Suprapubic skin (tissue), 4 donors: Measurements from ENCODE around the gene TCF7. TPM values are rescaled to one million over a fixed set of nuclear protein-coding genes. Genes with fewer than 3 reads are reported as not detected.
A peak's percentile ranks its signal among the peaks of the same experiment; 100 is the strongest.

Source experiments
- DNase-seq, 2 donors: peaks; one replicate each; pipeline ENCODE4 v3.0.0-alpha.2; 2019; ENCODE audit warnings: low spot score in 2 of 2
- H3K27ac ChIP-seq: fragments of 200-600 bp; sonication (generic); one replicate; pipeline ENCODE4 v1.5.1; 2019
- H3K27me3 ChIP-seq: fragments of 200-600 bp; sonication (generic); one replicate; pipeline ENCODE4 v1.5.1; 2019
- H3K36me3 ChIP-seq: fragments of 200-600 bp; sonication (generic); one replicate; pipeline ENCODE4 v1.5.1; 2019
- H3K4me1 ChIP-seq: fragments of 200-600 bp; sonication (generic); one replicate; pipeline ENCODE4 v1.5.1; 2019
- H3K4me3 ChIP-seq: fragments of 200-600 bp; sonication (generic); one replicate; pipeline ENCODE4 v1.5.1; 2019; ENCODE audit warnings: mild to moderate bottlenecking
- H3K9me3 ChIP-seq: fragments of 200-600 bp; sonication (generic); one replicate; pipeline ENCODE4 v1.5.1; 2019
- EP300 ChIP-seq: sonication (generic); formaldehyde crosslinking; IDR thresholded peaks from one replicate; pipeline ENCODE4 v1.6.1; 2017; ENCODE audit warnings: antibody characterized with exemption
- POLR2A ChIP-seq, 2 donors: fragments of 450-650 bp; IDR thresholded peaks; one replicate each; pipeline ENCODE4 v1.6.1; 2017; ENCODE audit warnings: antibody characterized with exemption in 2 of 2, mild to moderate bottlenecking in 2 of 2, moderate library complexity in 2 of 2
- POLR2AphosphoS5 ChIP-seq, 3 donors: sonication (generic); formaldehyde crosslinking; IDR thresholded peaks; one replicate each; pipeline ENCODE4 v1.6.1; 2017; ENCODE audit warnings: antibody characterized with exemption in 3 of 3
- WGBS: methylation state at CpG from one replicate; pipeline ENCODE4 v1.1.5; 2018; 5-methylcytosine and 5-hydroxymethylcytosine counted together
- total RNA-seq, 4 donors: library from RNA; depleted of rRNA; stranded (reverse); fragments of >200 nt; gene quantifications; one replicate each; pipeline ENCODE4 v1.1.0, GENCODE V29; 2016
- TF ChIP-seq, protein P1 (sequence below), 2 donors: fragments of 200-600 bp in 1 of 2; fragments of 450-650 bp in 1 of 2; sonication (generic) in 1 of 2; IDR thresholded peaks; one replicate each; pipeline ENCODE4 v1.5.1; 2016 to 2019; ENCODE audit warnings: antibody characterized with exemption in 2 of 2, mild to moderate bottlenecking in 1 of 2, moderate library complexity in 1 of 2

Gene TCF7
- total RNA-seq, 4 donors from 2014 or later, result 2.9 to 7.2 (median 4.9) TPM

DNA sequence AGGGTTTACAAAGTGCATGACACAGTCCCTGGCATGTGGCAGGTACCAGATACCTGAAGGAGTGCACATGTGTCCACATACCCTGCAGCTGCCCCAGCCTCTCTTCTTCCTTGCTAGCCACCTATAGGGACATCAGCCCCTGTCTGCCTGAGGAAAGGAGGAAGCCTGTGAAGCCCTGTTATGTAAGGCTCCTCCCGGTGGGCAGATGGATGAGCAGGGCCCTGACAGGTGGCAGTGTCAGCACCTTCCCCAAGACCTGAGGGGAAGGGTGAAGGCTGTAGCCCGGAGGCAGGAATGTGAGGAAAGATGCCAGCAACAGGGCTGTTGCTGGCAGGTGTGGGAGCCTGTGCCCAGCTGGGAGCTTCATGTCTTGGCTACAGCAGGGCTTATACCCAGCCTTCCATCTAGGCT lies 21.7 kb downstream of the TCF7 start:
- no peaks in the 10 kb centered on the region for H3K27me3 ChIP-seq
- H3K36me3 ChIP-seq, result peaks cover 49% of the 10 kb centered on the region
- no peak overlapping the region for H3K4me3 ChIP-seq
- H3K9me3 ChIP-seq, result no peaks in the 10 kb centered on the region
- DNase-seq, result peak; percentile 39 to 44
- no peak for TF ChIP-seq POLR2AphosphoS5 (IDR thresholded peaks at IDR 0.05)
- no peak for TF ChIP-seq POLR2A (IDR thresholded peaks at IDR 0.05)
- TF ChIP-seq EP300, result no peak
- TF ChIP-seq, protein P1, sequence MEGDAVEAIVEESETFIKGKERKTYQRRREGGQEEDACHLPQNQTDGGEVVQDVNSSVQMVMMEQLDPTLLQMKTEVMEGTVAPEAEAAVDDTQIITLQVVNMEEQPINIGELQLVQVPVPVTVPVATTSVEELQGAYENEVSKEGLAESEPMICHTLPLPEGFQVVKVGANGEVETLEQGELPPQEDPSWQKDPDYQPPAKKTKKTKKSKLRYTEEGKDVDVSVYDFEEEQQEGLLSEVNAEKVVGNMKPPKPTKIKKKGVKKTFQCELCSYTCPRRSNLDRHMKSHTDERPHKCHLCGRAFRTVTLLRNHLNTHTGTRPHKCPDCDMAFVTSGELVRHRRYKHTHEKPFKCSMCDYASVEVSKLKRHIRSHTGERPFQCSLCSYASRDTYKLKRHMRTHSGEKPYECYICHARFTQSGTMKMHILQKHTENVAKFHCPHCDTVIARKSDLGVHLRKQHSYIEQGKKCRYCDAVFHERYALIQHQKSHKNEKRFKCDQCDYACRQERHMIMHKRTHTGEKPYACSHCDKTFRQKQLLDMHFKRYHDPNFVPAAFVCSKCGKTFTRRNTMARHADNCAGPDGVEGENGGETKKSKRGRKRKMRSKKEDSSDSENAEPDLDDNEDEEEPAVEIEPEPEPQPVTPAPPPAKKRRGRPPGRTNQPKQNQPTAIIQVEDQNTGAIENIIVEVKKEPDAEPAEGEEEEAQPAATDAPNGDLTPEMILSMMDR (IDR thresholded peaks at IDR 0.05), result no peak
- peaks cover 26% of the 10 kb centered on the region for H3K4me1 ChIP-seq
- 42% methylated on average over 2 of the region's 2 CpGs for WGBS
- no peak overlapping the region for H3K27ac ChIP-seq

DNA sequence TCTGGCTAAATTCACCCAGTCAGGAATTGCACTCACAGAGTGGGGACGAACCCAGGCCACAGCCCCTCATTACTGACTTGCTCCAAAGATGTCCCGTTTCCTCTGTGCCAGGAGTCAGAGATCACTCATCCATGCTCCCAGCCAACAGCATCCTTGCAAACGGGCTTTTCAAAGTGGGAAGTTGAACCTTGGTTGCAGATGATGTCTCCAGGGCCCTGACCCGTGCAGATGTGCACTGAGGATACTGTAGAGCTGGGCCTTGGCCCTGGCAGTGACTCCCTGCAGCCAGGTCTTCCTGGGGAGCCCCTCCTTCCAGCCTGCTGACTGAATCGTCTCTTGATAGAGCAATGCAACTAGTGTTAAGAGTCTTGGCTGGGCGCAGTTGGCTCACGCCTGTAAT lies 22.3 kb downstream of the TCF7 start:
- DNase-seq, result peak; percentile 37 to 41
- H3K9me3 ChIP-seq, result no peaks in the 10 kb centered on the region
- H3K4me3 ChIP-seq, result no peak overlapping the region
- no peak overlapping the region for H3K27ac ChIP-seq
- TF ChIP-seq POLR2AphosphoS5 (IDR thresholded peaks at IDR 0.05) (no peak), POLR2A (IDR thresholded peaks at IDR 0.05) (no peak), EP300 (no peak)
- TF ChIP-seq, protein P1 (IDR thresholded peaks at IDR 0.05), result no peak
- peaks cover 48% of the 10 kb centered on the region for H3K36me3 ChIP-seq
- H3K4me1 ChIP-seq, result peaks cover 30% of the 10 kb centered on the region
- H3K27me3 ChIP-seq, result no peaks in the 10 kb centered on the region
- WGBS, result 86% methylated on average over 3 of the region's 7 CpGs

DNA sequence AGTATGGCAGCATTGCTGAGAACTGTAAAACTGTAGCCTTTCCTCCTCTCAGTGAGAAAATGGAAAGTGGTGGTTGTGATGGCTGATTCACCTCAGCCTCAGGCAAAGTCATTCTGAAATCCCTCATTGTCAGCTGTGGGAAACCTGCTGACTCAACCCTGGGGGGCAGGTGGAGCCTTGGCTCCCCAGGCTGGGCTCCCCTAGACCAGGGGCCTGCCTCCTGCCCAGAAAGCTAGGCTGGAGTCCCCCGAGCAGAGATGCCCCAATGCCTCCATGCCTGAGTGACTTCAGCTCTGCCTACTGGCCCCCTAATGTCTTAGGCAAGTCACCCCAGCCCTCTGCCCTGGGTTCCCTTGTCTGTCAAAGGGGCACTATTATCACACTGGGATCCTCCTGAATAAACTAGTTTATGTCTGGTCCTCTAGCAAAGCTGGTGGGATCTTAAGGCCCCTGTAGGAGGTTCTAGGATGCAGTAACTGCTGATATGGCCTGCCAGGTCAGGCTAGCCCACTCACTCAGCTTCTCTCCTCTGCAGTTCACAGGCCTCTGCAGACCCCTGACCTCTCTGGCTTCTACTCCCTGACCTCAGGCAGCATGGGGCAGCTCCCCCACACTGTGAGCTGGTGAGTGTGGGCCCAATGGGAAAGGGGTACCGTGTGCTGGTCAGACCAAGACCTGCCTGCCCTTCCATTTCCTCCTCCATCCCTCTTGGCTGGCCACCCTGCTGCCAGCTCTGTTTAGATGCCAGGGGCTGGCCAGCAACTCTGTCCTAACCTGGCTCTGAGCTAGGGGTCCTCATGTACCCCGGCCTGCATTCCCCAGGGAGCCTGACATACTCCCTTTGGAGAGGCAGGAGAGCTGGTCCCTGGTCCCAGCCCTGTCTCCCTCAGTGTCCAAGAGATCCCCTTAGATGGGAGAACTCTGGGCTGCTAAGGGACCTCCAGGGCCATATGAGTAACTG lies 24.2 kb downstream of the TCF7 start:
- TF ChIP-seq, protein P1 (IDR thresholded peaks at IDR 0.05), result no peak
- TF ChIP-seq POLR2AphosphoS5 (IDR thresholded peaks at IDR 0.05) (no peak), EP300 (no peak), POLR2A (IDR thresholded peaks at IDR 0.05) (no peak)
- no peak overlapping the region for H3K27ac ChIP-seq
- 93% methylated on average over 2 of the region's 3 CpGs for WGBS
- no peaks in the 10 kb centered on the region for H3K27me3 ChIP-seq
- no peak overlapping the region for H3K4me3 ChIP-seq
- H3K9me3 ChIP-seq, result no peaks in the 10 kb centered on the region
- H3K4me1 ChIP-seq, result peaks cover 30% of the 10 kb centered on the region
- DNase-seq, result peak; percentile 41 to 68
- H3K36me3 ChIP-seq, result peaks cover 64% of the 10 kb centered on the region

DNA sequence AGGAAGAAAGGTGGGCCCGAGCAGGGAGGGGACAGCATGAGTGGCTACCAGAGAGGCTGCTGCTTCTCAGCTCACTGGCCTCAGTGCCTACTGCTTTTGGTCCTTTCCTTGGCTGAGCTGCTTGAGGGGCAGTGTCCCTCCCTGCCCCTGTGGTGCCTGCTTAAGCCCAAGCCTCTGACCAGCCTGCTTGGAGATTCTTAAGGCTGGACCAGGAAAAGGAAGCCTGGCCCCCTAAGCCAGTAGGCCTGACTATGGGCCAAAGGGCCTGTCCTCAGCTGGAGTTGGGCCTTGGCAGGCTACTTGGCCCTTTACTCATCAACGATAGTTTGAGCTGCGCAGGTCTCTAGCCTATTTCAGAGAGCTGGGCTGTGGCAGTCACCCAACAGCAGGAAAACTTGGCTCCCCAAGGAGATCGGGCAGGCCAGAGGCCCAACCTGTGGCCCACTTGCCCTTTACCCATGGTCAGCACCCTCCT lies 24.9 kb downstream of the TCF7 start:
- DNase-seq, result peak in 1 of 2 donors; percentile 61
- Histone ChIP-seq H3K4me3 (no peak overlapping the region), H3K9me3 (no peaks in the 10 kb centered on the region), H3K27me3 (no peaks in the 10 kb centered on the region), H3K36me3 (peaks cover 64% of the 10 kb centered on the region), H3K27ac (no peak overlapping the region), H3K4me1 (peaks cover 36% of the 10 kb centered on the region)
- TF ChIP-seq EP300 (no peak), POLR2AphosphoS5 (IDR thresholded peaks at IDR 0.05) (no peak), POLR2A (IDR thresholded peaks at IDR 0.05) (no peak)
- TF ChIP-seq, protein P1 (IDR thresholded peaks at IDR 0.05), result no peak
- WGBS, result 77% methylated on average over 3 of the region's 4 CpGs

DNA sequence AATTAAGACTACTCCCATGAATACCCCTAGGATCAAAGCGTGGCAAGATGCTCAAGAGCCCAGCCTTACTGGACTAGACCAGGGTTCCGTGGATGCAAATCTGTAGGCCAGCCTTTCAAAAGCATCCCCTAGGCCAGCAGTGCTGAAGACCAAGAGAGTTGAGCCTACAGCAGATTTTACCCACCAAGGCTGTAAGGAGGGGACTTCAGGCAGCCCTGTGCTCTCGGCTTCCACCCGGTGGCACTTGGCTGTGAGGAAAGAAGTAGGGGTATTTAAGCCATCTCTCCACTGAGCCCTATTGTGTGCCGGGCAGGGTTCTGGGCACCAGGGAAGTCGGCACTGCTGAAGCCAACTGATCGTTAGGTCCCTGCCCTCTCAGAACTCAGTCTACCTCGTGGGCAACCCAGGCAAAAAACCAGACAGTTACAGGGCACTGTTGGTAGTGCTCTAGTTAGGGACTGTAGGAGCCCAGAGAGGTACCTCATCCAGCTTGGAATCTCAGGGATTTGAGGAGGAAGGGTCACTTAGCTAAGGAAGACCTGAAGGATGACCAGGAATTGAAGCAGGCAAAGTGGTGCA lies 25.5 kb downstream of the TCF7 start:
- peaks cover 65% of the 10 kb centered on the region for H3K36me3 ChIP-seq
- H3K4me1 ChIP-seq, result peaks cover 41% of the 10 kb centered on the region
- H3K27ac ChIP-seq, result no peak overlapping the region
- H3K4me3 ChIP-seq, result no peak overlapping the region
- no peak for TF ChIP-seq POLR2AphosphoS5 (IDR thresholded peaks at IDR 0.05)
- TF ChIP-seq, protein P1 (IDR thresholded peaks at IDR 0.05), result no peak
- TF ChIP-seq POLR2A (IDR thresholded peaks at IDR 0.05), result no peak
- TF ChIP-seq EP300, result no peak
- no peaks in the 10 kb centered on the region for H3K9me3 ChIP-seq
- no peaks in the 10 kb centered on the region for H3K27me3 ChIP-seq
- no peak for DNase-seq
- 90% methylated on average over 7 of the region's 8 CpGs for WGBS
